Pulmonary artery endothelial cell (primary cell): ENCODE data around the gene PDE4B. TPM values are rescaled to one million over a fixed set of nuclear protein-coding genes. Genes with fewer than 3 reads are reported as not detected.

Experiments
- DNase-seq: peaks from one replicate; pipeline ENCODE4 v3.0.0-alpha.2; 2011; ENCODE audit warnings: low read depth, low spot score
- total RNA-seq: library from RNA; depleted of rRNA; stranded (reverse); fragments of >200 nt; gene quantifications from 2 replicates; pipeline ENCODE4 v1.2.3, GENCODE V29; 2014

PDE4B gene
- total RNA-seq, 1 donor from 2014 or later, result 53.2 TPM

DNA sequence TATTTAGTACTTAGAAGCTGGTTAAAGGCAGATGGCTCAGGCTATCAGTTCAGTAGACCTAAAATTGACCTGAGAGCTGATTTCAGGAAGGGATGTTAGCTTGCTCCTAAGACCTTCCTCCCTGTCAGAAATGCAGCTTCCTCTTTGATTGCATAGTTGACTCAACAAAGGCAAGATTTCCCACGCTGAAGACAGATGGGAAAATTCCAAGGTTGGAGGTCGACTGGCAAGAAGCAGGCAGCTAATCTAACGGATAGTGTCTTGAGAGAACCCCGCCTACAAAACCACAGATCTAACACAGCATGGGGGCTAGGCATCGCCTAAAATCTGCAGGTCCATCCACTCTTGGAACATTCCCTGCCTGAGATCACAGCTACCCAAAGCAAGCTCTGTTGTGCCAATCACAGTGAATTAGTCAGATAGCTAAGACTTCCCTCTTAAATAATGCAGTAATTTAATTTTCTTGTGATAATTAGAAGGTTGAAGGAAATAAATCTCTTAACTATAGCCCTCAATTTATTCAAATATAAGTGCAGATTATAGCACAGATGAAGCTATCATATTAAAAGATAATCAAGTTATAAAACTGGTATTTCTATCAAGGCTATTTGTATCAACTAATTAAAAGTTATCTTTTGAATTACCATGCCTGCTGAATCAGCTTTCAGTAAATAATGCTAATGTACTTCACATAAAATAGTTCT, 383.5 kb downstream of the PDE4B start:
- DNase-seq, result no peak

DNA sequence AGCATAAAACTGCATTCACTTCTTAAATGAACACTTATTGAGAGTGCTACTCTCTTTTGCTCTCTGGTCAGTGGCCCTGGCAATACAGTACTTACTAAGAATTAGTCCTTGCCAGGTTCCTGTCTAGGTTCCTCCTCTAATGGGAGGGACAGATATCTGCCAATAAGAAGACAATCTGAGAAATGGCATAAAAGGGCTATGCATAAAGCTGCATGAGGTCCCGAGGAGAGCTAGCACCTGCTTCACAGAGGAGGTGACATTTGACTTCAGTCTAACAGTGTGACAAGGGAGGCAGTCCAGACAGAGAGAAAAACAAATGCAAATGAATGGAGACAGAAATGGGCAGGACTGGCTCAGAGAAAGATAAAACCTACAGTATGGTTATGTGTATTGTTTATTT, 384.1 kb downstream of the PDE4B start:
- no peak for DNase-seq

DNA sequence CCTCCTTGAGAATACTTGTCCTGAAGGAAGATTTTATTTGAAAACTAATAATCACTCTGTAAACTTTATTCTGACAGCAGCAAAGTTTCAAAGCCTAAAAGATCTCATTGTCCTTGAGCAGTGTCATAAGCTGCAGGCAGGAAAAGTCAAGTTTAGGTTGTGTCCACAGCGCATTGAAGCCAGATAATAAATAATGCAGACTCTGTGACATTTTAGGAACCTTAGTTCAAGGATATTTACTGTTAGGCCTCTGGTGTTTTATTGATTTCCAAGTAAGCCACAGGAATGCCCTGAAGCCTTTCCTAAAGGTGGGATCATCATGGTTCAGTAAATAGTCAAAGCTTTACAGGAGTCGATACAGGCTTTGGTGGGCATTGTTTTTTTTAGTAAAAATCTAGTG, 384.8 kb downstream of the PDE4B start:
- DNase-seq, result no peak

DNA sequence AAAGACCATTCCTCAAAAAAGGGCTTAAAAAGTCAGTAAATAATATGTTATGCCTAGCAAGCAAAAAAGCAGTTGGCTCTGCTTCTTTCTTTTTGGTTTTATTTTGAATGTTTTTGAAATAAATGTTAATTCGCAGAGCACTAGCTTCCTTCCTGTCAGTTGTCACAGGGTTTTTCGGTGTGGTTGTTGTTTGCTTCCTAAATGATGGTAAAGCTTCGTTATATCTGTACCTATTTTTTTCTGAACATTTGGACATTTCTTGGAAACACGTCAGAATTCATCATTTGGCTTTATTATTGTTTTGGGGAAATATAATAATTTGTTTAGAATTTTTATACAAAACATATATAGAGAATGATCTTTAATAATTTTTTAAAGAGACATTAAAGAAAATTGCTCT, 389.3 kb downstream of the PDE4B start:
- DNase-seq, result no peak

DNA sequence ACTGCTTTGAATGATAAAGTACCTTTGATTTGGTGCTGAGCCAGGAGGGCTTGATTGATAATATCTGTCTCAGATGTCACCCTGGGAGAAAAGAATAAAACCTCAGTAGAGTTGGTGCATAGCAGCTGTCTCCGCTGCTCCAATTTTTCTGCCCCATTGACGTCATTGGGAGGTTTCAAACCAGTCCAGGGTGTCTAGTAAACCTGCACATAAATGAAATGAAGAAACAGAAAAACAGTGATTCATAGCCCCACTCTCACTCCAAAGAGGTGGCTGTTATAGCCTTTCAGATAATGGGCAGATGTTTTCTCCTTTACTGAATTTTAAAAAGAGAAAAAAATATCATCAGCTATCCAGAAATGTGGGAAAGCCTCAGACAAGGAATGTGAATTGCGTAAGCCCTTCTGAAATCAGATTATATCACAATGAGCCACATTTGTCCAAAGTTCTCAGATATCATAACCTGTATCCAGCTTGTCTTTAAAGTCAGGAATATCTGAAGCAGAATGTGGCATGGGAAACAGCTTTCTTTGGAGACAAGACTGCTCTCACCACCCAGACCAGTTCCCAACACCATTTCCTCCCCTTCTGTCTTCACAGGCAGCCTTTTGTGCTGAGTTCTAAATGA, 390.0 kb downstream of the PDE4B start:
- no peak for DNase-seq

DNA sequence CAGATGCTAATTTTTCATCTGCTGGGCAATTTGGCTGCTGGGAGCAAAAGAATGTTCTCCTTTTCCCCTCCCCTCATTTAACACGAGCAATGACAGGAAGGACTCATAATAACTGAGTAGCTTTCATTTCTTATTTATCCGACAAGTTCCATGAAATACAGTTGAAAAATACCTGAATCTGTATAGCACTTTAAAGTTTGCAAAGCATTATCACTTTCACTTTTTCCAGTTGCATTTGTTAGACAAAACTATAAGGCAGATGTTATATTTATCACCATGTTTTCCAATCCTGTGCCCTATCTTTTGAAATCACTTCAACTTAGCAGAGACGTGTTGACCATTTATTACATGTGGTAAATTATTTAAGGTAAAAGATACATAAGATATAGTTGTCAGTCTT, 390.7 kb downstream of the PDE4B start:
- DNase-seq, result no peak

DNA sequence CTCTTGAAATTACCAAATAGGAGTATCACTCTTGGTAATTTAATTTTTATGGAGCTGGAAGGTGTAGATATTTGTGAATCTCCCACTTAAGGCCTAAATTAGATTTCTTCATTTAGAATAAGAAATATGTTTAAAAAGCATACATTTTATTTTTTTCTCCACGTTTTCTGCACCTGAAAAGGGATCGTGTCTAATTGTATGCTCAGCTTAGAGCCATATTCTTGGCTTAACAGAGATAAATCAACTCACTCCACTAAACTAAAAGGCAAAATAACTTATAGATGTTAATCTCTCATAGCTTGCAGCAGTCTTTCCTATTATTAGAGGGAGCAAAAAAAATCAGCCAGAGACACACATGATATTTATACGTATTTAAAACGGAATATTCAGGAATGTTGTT, 404.4 kb downstream of the PDE4B start:
- DNase-seq, result no peak

DNA sequence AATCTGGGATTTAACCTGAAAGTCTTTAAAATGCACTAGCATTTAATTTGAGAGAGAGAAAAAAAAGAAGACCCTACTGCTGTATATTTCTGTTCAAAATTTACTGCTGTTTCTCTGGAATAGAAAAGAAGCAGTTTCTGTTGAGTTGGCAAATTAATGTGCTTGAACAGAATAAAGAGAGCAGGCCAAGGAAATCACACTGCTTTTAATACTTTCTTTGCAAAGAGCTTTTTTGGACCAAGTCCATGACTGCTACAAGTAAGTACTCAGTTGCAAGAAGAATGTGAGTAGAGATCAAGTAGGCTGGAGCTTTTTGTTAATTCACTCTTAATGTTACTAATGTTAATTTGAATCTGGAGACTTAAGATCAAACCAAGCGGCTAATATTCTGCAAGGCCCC, 405.1 kb downstream of the PDE4B start:
- no peak for DNase-seq

DNA sequence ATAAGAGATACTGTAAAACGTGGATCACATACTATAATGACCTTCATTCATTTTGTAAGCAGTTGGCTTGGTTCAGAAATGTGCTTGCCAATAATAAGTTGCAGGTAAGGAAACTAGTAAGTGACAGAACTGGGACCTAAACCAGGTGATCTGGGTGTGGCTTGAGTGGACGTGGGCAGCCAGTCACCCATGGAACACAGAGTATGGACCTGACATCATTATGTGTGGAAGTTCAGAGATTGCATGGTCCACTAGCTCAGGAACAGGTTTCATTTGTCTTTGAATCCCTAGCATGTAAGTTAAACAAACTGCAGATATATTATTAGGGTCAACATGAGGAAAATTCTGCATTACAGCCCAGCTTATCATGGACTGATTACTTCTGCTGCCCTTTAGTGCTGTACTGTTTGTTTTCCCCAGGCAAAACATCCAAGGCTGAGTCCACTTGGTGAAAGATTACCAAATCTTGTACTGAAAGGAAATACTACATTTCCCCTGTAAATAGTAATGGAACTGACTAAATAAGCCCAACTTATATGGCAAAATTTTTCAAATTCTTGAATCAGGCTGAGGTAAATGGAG, 414.0 kb downstream of the PDE4B start:
- no peak for DNase-seq

DNA sequence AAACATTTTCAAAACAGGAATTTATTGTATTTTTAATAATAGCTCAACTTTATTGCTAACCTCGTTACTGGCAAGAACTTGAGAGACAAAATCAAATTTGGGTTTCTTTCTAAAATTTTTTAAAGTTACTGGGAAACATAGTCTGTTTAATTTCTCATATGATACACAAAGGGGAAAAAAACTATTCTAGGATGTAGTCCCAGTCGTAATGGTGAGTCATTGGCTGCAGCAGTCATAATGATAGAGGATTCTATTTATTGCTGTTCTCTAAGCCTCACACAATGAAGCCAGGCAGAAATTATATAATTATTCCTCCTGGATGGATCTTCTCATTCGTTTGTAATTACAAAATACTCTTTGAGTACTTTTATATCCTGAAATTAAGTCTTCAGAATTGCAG, 414.8 kb downstream of the PDE4B start:
- no peak for DNase-seq

DNA sequence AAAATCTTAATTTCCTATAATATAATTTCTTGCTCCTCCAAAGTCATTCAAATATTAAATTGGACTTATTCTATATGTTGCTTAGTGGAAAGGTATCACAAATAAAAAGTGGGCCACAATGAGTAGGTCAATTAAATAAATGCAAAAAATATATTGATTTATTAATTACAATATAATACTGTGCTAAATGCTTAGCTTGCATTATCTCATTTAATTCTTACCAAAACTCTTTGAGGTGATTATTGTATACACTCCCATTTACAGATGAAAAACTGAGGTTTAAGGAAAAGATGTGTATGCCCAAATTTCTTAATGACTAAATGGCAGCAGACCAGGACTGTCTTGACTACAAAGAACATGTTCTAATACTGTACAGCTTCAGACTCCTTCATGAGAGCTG, 415.9 kb downstream of the PDE4B start:
- no peak for DNase-seq

DNA sequence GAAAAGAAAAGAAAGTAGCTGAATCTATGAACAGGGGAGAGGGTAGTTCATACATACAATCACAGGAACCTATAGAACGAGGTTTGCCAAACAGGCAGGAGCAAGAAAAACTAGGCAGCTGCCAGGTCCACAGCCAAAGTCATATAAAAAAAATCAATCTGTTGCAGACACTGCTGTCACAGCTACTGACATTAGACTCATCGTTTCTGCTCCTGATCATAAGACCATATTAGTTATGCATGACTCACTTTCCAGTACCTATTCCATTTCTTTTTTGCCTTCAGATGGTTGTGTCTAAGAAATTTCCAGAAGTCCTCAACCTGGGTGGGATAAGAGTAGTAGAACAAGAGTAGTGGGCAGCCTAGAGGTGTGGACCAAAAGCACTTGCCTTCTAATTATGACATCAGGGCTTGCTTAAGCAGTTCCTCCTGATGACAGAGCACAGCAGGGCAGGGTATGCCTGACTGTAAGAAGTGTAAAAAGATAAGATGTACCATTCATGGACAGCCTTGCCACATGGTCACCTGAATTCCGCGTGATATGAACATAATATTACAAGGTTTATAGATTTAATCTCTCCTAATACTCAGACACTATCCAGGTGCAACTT, 418.0 kb downstream of the PDE4B start:
- DNase-seq, result no peak

DNA sequence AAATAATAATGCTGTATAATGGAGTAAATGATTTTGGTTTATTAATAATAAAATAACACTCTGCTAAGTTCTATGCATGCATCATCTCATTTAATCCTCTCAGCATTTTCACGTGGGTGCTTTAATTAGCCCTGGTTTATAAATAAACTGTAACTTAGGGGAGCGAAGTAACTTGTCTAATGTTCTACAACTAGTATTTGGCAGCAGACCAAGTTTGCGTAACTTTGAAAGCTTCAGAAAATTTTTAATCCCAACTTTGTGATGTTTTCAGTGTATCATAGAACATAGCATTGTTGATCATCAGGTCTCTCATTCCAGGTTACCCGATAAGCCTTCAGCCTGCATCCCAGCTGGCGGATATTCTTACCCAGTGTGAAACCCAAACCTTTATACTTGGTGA, 418.8 kb downstream of the PDE4B start:
- DNase-seq, result no peak

DNA sequence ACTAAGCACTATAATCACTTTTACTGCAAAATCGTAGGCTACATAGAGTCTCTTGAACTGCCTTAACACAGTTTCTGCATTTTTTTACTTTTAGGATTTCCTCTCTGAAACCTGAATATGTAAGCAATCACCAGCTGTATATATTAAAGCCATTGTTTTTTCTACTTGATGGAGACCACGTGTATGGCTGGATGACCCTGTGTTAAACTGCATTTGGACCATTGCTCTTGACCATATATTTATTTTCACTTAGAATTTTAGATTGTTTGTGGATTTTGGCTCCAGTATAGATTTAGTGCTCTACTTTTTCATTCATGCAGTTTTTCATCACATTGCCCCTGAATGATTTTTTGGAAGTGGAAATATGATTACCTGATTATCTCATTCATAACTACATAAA, 420.8 kb downstream of the PDE4B start:
- no peak for DNase-seq

DNA sequence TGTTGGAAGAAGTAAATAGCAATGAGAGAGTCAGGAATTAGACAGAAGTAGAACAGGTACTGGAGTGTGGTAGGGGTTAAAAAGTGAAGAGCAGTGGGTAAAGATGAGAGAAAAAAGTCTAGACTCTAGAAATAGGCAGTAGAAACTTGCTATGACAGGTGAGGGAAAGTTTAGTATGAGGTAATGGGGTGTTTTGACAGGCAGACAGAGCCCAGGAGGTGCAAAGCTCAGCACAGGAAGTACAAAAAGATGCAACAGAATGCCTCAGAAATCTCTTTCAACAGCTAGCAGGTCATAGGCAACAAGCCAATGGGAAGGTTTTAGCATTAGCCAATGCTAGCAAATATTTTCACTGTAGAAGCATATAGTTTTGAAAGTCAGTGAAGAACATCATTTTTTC, 422.2 kb downstream of the PDE4B start:
- no peak for DNase-seq

DNA sequence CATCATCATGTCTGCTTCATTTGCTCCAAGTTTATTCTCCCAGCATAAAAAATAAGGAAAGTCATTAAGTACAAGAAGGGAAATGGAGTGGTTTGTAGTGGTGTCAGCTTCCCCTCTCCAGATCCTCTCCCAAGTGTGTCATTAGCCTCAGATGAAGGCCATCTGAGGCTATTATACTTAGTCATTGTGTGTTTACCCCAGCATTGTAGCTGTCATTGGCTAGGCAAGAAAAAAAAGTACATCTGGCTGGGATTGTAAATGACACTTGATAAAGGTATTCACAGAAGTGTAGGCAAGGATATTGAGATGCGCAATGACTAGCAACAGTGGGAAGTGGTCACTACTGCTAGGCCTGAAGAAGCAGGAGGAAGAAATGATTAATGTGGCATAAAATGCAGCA, 424.3 kb downstream of the PDE4B start:
- DNase-seq, result no peak

DNA sequence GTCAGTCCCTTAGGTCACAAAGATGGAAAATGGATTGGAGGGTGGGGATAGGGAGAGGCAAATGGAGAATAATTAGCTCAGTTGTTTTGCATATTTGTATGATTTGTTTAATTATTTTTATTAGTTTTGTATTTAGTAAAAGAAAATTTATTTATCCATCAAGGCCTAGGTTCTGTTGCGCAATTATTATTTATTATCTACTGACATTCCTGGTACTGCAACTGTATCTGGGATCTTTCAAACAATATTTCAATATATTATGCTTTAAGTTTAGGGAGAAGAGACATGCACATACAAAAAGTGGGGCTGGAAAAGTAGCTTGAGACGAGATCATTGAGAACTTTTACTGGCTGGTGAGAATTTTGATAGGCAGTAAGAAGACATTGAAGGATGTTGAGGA, 424.9 kb downstream of the PDE4B start:
- no peak for DNase-seq

DNA sequence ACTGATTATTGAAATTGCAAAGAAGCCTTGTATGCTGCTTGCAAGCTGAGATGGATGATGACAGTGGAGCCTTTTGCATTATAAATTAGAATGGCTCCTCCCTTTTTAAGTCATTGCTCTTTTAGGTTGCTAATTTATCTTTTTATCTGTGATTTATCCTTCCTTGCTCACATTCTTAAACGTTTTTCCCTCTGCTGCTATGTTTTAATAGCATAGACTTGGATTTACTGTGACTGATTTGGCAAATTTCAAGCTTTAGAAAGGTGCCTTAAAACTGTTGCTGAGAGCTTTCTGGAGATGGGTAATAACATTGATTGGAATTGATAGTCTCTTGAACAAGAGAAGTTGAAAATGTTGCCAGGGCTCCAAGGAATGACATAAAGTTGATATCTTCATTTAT, 427.8 kb downstream of the PDE4B start:
- DNase-seq, result no peak

DNA sequence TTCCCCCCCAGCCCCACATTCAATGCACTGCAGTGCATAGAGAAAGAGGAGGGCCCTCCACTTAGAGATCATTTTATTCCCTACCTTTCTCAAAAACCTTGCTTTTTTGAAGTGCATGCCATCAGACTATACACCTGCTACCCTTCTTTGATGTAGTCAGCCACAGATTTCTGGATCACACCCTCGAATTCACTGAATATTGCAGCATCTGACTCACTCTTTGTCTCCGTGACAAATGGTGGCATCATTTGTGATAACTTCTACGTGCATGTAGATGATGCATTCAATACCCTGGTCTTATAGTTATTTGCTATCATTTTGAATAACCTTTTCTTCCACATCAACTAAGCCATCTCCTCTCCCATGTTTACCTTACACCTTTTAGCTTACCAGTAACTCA, 431.0 kb downstream of the PDE4B start:
- DNase-seq, result no peak

DNA sequence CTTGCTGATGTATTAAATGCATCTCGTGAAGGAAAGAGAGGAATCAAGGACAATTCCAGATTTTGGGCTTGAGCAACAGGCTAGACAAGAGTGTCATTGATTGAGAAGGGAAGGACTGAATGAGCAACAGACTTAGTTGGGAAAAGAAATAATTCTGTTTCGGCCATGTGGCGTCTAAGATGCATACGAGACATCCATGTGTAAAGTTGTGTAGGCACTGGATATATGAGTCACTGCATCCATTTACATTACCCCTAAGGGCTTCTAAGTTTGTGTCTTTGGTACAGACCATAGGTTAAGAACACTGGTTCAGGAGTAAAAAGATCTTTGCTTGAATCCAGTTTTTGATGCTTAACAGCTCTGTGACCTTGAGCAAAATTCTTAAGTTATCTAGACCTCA, 434.3 kb downstream of the PDE4B start:
- no peak for DNase-seq

DNA sequence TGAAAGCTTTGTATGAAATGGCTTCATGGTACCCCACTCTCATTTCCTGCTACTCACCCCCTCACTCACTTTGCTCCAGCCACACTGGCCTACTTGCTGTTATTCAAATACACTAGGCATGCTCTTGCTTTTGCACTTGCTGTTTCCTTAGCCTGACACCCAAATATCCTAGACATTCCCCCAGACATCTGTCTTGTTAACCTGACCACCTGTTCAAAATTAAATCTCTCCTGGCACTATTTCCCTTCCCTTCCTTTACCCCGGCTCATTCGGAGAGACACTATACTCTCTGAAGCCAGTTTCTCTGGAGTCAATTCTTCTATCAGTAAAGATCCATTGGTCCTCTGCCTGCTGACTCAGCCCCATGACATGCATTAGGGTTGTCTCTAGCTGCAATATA, 435.3 kb downstream of the PDE4B start:
- no peak for DNase-seq

DNA sequence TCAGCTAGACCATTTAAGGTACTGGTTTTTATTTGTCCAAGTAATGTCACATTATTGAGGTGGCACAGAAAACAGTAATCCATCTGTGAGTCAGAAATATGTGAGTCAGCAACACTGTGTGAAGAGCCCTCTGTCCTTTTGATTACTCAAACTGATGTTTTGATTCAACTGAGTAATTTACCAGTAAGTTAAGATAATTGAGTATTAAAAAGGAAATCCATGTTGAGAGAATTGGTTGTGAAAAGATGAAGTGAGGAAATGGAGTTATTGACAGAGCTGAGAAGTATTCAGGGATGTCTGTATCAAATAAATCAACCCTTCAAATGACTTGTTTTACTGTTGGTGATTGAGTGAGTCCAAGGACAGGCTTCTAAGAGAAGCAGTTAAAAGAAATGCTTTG, 438.5 kb downstream of the PDE4B start:
- DNase-seq, result no peak
